GM12864 (cell line): ENCODE results near the gene LMBR1.
"Not testable (repeated sequence)": the region's sequence is repeated elsewhere in the genome, so short reads cannot be mapped to it uniquely, and the experiment has no call there.

ENCODE experiments used
- DNase-seq: peaks from one replicate; pipeline ENCODE4 v3.0.0-alpha.2; 2011; ENCODE audit warnings: low read depth
- H3K4me3 ChIP-seq: 2 replicates; pipeline ENCODE4 v1.5.1; 2011; ENCODE audit warnings: mild to moderate bottlenecking, low read depth, low read length, control low read depth
- TF ChIP-seq, protein P1 (sequence below): IDR thresholded peaks from 2 replicates; pipeline ENCODE4 v1.5.1; 2011; ENCODE audit warnings: low read depth, mild to moderate bottlenecking, moderate library complexity, low read length, control low read depth, inconsistent platforms; ENCODE audit errors: missing control alignments

Gene LMBR1

DNA sequence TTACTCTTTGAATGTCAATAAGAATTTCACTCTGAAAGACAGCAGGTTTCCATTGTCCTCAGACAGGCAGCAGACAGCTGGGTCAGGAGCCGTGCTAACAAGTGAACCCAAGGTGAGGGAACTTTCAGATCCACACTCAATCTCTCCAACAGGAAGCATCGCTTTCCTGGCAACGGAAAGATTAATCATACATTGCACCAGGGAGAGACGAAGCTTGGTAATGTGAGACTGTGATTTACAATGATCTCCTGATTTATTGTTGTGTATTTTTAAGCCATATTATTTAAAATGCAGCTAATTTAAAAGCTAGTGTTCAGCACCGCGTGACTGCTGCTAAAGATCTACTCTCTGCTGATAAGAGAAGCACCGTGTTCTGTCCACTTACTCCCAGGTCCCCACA lies 39.0 kb upstream of the LMBR1 start:
- TF ChIP-seq, protein P1, sequence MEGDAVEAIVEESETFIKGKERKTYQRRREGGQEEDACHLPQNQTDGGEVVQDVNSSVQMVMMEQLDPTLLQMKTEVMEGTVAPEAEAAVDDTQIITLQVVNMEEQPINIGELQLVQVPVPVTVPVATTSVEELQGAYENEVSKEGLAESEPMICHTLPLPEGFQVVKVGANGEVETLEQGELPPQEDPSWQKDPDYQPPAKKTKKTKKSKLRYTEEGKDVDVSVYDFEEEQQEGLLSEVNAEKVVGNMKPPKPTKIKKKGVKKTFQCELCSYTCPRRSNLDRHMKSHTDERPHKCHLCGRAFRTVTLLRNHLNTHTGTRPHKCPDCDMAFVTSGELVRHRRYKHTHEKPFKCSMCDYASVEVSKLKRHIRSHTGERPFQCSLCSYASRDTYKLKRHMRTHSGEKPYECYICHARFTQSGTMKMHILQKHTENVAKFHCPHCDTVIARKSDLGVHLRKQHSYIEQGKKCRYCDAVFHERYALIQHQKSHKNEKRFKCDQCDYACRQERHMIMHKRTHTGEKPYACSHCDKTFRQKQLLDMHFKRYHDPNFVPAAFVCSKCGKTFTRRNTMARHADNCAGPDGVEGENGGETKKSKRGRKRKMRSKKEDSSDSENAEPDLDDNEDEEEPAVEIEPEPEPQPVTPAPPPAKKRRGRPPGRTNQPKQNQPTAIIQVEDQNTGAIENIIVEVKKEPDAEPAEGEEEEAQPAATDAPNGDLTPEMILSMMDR, result no peak
- no peak overlapping the region for H3K4me3 ChIP-seq
- DNase-seq, result no peak

DNA sequence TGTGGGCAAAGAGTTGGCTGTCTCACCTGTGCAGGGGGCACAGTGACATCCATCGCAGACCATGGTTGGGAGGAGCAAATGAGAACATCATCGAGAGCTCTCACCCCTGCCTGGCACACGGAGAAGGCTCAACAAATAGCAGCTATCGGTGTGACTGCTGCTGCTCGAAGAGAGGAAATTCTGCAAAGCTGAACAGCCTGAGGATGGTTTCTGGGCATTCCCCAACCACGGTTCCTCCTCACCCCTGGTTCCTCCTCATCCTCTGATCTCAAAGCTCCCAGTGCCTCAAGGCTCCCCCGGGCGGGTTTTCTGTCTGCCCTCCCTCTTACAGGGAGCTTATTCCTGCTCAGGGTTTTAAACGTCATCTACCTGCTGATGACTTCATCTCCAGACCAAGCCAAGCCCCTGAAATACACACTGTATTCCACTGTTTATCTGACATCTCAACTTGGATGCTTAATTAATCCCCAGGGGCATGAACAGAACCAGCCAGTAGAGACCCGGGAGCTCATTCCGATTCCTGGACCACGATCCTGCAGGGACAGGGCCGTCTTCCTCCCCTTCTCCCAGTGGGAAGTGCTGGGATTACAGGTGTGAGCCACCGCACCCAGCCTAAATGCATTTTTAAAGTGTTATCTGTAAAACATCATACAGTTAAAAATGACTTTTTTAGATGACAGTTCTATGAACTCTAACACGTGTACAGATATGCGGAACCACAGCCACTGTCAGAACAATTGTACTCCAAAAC lies 37.0 kb upstream of the LMBR1 start:
- no peak overlapping the region for H3K4me3 ChIP-seq
- TF ChIP-seq, protein P1, result no peak
- DNase-seq, result no peak

DNA sequence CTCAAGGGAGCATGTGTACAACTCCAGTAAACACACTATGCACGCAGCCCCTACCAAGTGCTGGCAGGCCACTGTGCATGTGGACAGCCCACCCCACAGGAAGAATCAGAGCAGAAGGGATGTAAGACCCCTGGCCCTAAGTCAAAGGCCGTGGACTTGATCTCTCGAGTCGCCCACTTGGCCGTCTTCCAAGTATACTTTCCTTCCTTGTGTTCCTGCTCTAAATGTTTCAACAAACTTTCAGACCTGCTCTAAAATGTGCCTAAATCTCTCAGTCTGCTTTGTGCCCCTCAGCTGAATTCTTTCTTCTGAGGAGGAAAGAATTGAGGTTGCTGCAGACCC lies 35.4 kb upstream of the LMBR1 start:
- DNase-seq, result no peak
- TF ChIP-seq, protein P1, result no peak
- no peak overlapping the region for H3K4me3 ChIP-seq

DNA sequence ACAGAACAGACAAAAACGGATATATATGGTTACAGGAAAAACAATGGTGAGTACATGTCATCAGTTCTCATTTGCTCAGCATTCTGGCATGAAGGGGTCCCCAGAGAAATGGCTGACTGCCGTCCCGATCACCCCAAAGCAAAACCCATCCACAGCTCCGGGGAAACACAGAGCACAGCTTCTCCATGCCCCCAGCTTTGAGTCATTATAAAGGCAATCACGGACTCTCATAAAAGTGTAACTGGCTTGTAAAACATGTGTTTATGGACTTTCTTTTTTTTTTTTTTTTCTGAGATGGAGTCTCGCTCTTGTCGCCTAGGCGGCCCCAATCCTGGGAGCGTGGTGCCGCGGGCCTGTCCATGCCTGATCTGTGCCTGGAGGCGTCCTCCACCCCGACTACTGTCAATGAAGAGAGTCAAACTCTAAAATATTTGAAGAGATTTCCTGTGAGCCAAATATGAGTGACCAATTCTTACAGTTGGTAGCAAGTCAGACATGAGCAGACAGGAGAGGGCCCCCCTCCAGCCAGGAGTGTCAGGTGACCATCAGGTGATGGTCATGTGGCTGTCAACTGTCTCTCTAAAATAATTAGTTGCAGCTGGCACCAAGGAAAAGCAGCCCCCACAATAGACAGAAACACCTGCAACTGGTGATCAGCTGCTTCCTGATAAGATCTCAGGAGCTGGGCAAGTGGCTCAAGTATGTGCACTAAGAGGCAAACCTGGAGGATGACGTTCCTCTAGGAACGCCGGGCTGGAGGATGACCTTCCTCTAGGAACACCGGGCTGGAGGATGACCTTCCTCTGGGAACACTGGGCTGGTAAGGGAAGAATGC lies 34.8 kb upstream of the LMBR1 start:
- no peak overlapping the region for H3K4me3 ChIP-seq
- TF ChIP-seq, protein P1, result no peak
- no peak for DNase-seq

DNA sequence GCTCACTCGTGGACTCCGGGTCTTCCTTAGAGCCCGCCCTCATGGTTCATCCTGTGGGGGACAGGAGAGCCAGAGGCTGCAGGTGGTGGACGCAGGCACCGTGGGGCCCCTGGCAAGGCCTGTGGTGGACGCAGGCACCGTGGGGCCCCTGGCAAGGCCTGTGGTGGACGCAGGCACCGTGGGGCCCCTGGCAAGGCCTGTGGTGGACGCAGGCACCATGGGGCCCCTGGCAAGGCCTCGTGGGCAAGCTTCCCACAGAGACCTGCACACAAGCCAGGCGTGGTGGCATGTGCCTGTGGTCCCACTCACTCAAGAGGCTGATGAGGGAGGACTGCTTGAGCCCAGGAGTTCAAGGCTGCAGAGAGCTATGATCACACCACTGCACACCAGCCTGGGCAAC lies 32.8 kb upstream of the LMBR1 start:
- DNase-seq, H3K4me3 ChIP-seq: not testable (repeated sequence)

DNA sequence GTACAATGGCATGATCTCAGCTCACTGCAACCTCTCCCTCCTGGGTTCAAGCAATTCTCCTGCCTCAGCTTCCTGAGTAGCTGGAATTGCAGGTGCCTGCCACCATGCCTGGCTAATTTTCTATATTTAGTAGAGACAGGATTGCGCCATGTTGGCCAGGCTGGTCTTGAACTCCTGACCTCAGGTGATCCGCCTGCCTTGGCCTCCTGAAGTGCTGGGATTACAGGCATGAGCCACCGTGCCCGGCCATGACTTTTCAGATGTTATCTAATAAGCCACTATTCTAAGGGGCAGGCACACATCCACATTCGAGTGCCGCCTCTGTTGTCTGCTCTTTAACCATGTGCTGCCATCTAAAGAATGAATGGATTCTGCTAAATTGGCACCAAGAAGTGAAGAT lies 29.3 kb upstream of the LMBR1 start:
- DNase-seq, H3K4me3 ChIP-seq: not testable (repeated sequence)

DNA sequence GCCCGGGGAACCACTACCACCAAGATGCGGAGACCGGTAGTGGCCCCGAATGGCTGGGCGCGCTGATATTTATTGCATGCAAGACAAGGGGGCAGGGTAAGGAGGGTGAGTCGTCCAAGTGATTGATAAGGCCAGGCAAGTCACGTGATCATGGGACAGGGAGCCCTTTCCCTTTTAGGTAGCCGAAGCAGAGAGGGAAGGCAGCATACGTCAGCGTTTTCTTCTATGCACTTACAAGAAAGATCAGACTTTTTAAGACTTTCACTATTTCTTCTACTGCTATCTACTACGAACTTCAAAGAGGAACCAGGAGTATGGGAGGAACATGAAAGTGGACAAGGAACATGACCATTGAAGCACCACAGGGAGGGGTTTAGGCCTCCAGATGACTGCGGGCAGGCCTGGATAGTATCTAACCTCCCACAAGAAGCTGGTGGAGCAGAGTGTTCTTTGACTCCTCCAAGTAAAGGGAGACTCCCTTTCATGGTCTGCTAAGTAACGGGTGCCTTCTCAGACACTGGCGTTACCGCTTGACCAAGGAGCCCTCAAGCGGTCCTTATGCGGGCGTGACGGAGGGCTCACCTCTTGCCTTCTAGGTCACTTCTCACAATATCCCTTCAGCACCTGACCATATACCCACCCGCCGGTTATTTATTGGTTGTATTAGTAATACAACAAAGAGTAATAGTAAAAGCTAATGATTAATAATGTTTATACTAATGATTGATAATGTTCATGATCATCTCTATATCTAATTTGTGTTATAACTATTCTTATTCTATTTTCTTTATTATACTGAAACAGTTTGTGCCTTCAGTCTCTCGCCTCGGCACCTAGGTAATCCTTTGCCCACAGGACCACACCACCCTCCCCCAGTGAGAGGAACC lies 27.7 kb upstream of the LMBR1 start:
- H3K4me3 ChIP-seq, DNase-seq: not testable (repeated sequence)

DNA sequence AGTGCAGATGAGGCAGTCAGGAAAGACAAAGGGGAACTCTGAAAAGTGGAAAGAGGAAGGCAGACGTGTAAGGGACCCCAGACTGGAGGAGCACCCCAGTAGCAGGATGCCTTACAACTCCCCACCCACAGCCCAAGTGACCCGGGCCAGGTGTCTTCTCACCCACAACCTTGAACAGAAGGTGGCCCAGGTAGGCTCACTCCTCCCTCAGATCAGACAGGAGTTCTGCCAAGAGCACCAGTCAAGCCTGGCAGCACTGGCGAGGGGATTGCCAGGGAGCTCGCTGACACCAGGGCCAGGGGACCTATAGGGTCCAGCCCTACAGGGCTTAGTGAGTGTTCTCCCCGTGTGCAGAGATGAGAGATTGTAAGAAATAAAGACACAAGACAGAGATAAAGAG lies 27.1 kb upstream of the LMBR1 start:
- TF ChIP-seq, protein P1, result no peak
- DNase-seq, result no peak
- no peak overlapping the region for H3K4me3 ChIP-seq
